Caco-2 (cell line): ENCODE data around the gene GALNT18. TPM values are rescaled to one million over a fixed set of nuclear protein-coding genes. Genes with fewer than 3 reads are reported as not detected.

Experiments
- BruUV-seq: library from RNA; stranded (reverse); fragments of 400-500 nt; replicated peaks from 2 replicates; lab custom pipeline; 2021; lab: Mats Ljungman, UMichigan
- CTCF ChIA-PET: fragments of 300-600 bp; sonication (Branson Sonifier 250); formaldehyde crosslinking; loops from one replicate; lab custom pipeline; 2022; ENCODE audit warnings: antibody characterized with exemption; lab: Charles Lee
- POLR2A ChIA-PET: fragments of 300-600 bp; sonication (Branson Sonifier 250); formaldehyde crosslinking; loops from one replicate; lab custom pipeline; 2022; ENCODE audit warnings: antibody characterized with exemption; lab: Charles Lee
- DNase-seq, 2 experiments: peaks; one replicate each; pipeline versions ENCODE4 v3.0.0 to v3.0.0-alpha.2; 2020 to 2022
- H3K27me3 ChIP-seq: replicated peaks from 2 replicates; pipeline ENCODE4 v1.6.0; 2011; ENCODE audit warnings: low read length; ENCODE audit not compliant: control insufficient read depth, insufficient read depth
- H3K36me3 ChIP-seq: 2 replicates; pipeline ENCODE4 v1.5.1; 2011; ENCODE audit warnings: low read length; ENCODE audit not compliant: control insufficient read depth, insufficient read depth
- H3K4me1 ChIP-seq: fragments of 250-450 bp; sonication (Bioruptor Pico); 2 replicates; pipeline ENCODE4 v1.5.1; 2020; ENCODE audit warnings: mild to moderate bottlenecking
- H3K4me3 ChIP-seq: 2 replicates; pipeline ENCODE4 v1.5.1; 2011; ENCODE audit warnings: low read depth, mild to moderate bottlenecking, control low read depth, low read length
- H3K9me3 ChIP-seq: fragments of 250-450 bp; sonication (Bioruptor Pico); 2 replicates; pipeline ENCODE4 v1.5.1; 2020; ENCODE audit warnings: mild to moderate bottlenecking, moderate library complexity
- H3K27ac Mint-ChIP-seq: one replicate; pipeline ENCODE4 v1.8.0; 2022; ENCODE audit warnings: mixed read lengths; ENCODE audit not compliant: unreplicated experiment
- H3K27me3 Mint-ChIP-seq: one replicate; pipeline ENCODE4 v1.8.0; 2022; ENCODE audit warnings: mixed read lengths; ENCODE audit not compliant: insufficient read depth, unreplicated experiment
- H3K36me3 Mint-ChIP-seq: one replicate; pipeline ENCODE4 v1.8.0; 2022; ENCODE audit warnings: mild to moderate bottlenecking, mixed read lengths; ENCODE audit not compliant: insufficient read depth, unreplicated experiment
- H3K4me1 Mint-ChIP-seq: one replicate; pipeline ENCODE4 v1.8.0; 2022; ENCODE audit warnings: low read depth, mixed read lengths; ENCODE audit not compliant: unreplicated experiment
- H3K4me3 Mint-ChIP-seq: one replicate; pipeline ENCODE4 v1.8.0; 2022; ENCODE audit warnings: mild to moderate bottlenecking, moderate library complexity, mixed read lengths; ENCODE audit not compliant: unreplicated experiment
- H3K9me3 Mint-ChIP-seq: one replicate; pipeline ENCODE4 v1.8.0; 2022; ENCODE audit warnings: mixed read lengths; ENCODE audit not compliant: unreplicated experiment
- intact Hi-C: fragments of 100-400 bp; cut with micrococcal nuclease; formaldehyde crosslinking; loops from one replicate; pipeline ENCODE4 v1.10.0; 2022; ENCODE audit not compliant: unreplicated experiment
- total RNA-seq: library from RNA; stranded (reverse); gene quantifications from 2 replicates; pipeline ENCODE4 v1.2.3, GENCODE V29; 2022
- TF ChIP-seq, protein P1 (sequence below), 2 experiments: fragments of 200-600 bp in 1 of 2; IDR thresholded peaks; 1 replicate in 1 of 2; 2 replicates in 1 of 2; pipeline versions ENCODE4 v1.5.1 to v1.8.0; 2011 to 2022; ENCODE audit warnings: antibody characterized with exemption in 1 of 2, control low read depth in 1 of 2, inconsistent platforms in 1 of 2, low read depth in 1 of 2, low read length in 1 of 2, mild to moderate bottlenecking in 1 of 2, moderate library complexity in 1 of 2; ENCODE audit not compliant: insufficient read depth in 1 of 2, severe bottlenecking in 1 of 2, unreplicated experiment in 1 of 2

GALNT18 gene
- total RNA-seq, 1 experiment from 2014 or later = 0.43 TPM

DNA sequence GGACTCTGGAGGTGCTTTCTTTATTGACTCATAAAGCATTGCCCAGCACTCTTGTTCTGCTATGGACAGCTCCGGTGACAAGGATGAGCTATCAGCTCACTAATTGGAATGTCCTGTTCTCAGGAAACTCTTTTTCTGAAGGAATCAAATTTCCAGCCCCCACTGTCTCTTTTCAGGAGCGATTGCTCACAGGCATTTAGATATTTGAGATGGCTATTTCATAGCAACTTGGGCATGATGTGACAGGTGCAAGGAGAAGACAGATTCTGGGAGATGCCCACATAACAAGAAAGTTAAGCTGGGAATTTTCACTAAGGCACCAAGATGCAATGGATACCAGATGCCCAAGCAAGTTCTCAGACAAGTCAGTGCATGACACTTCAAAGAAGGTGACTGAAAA, 145.3 kb downstream of the GALNT18 start:
- POLR2A ChIA-PET = no interaction called here
- no peaks in the 10 kb centered on the region for H3K36me3 ChIP-seq
- CTCF ChIA-PET = no interaction called here
- Mint-ChIP-seq H3K9me3 (no peaks in the 10 kb centered on the region), H3K27ac (no peak overlapping the region), H3K4me3 (no peak overlapping the region), H3K4me1 (no peaks in the 10 kb centered on the region), H3K27me3 (peaks cover 11% of the 10 kb centered on the region), H3K36me3 (no peaks in the 10 kb centered on the region)
- no peaks in the 10 kb centered on the region for H3K9me3 ChIP-seq
- intact Hi-C loops = no loop called here
- H3K4me3 ChIP-seq = no peak overlapping the region
- H3K27me3 ChIP-seq = peaks cover 2% of the 10 kb centered on the region
- no TSS peak for BruUV-seq
- H3K4me1 ChIP-seq = no peaks in the 10 kb centered on the region
- TF ChIP-seq, protein P1, sequence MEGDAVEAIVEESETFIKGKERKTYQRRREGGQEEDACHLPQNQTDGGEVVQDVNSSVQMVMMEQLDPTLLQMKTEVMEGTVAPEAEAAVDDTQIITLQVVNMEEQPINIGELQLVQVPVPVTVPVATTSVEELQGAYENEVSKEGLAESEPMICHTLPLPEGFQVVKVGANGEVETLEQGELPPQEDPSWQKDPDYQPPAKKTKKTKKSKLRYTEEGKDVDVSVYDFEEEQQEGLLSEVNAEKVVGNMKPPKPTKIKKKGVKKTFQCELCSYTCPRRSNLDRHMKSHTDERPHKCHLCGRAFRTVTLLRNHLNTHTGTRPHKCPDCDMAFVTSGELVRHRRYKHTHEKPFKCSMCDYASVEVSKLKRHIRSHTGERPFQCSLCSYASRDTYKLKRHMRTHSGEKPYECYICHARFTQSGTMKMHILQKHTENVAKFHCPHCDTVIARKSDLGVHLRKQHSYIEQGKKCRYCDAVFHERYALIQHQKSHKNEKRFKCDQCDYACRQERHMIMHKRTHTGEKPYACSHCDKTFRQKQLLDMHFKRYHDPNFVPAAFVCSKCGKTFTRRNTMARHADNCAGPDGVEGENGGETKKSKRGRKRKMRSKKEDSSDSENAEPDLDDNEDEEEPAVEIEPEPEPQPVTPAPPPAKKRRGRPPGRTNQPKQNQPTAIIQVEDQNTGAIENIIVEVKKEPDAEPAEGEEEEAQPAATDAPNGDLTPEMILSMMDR (IDR thresholded peaks at IDR 0.05; ENCODE audit: insufficient read depth in 1 of 2, low read depth in 1 of 2, low read length in 1 of 2, severe bottlenecking in 1 of 2, unreplicated experiment in 1 of 2) = no peak
- DNase-seq = no peak

DNA sequence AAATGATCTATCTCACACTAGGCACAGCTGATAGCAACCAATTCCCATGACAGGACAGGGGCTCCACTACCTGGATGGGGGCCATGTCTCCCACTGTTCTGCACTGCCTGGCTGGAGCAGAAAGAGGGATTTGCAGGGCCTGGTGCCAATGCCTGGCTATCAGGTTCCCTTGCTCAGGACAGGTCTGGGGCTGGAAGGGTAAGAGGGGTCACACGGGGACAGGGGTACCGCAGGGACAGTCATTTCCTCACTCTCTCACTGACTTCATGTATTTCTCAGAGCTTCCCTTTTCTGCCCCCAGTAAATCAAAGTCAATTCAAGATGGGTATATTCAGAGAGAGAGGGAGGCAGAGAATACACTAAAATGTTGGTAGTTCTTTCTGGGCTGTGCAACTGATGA, 149.7 kb downstream of the GALNT18 start:
- no peaks in the 10 kb centered on the region for H3K4me1 Mint-ChIP-seq
- H3K4me3 Mint-ChIP-seq = no peak overlapping the region
- ChIA-PET CTCF (no interaction called here), POLR2A (no interaction called here)
- no peaks in the 10 kb centered on the region for H3K36me3 ChIP-seq
- no peaks in the 10 kb centered on the region for H3K36me3 Mint-ChIP-seq
- H3K27me3 ChIP-seq = peaks cover 2% of the 10 kb centered on the region; the same call in 1 of the 2 replicates
- BruUV-seq = no TSS peak
- DNase-seq = no peak
- H3K4me1 ChIP-seq = no peaks in the 10 kb centered on the region
- H3K4me3 ChIP-seq = no peak overlapping the region
- H3K27me3 Mint-ChIP-seq = peaks cover 7% of the 10 kb centered on the region
- TF ChIP-seq, protein P1 (IDR thresholded peaks at IDR 0.05; ENCODE audit: insufficient read depth in 1 of 2, low read depth in 1 of 2, low read length in 1 of 2, severe bottlenecking in 1 of 2, unreplicated experiment in 1 of 2) = no peak
- H3K9me3 ChIP-seq = no peaks in the 10 kb centered on the region
- H3K9me3 Mint-ChIP-seq = no peaks in the 10 kb centered on the region
- H3K27ac Mint-ChIP-seq = no peak overlapping the region
- intact Hi-C loops = no loop called here

DNA sequence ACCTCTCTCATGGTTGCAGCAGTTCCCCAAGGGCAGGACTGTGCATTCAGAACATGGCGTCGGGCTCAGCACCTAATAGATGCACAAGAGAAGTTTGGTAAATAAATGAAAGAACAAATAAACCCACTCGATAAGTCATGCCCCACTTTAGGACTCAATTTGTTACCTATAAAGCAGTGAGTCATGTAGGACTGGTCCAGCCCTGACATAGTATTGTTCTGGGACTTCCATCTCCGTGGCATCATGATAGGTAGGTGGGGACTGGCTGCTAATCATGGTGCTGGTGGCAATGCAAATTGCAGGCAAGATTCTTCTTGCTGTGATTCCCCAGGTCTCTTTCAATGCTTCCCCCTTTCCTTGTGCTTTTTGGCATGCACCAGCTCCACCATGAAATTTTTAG, 150.6 kb downstream of the GALNT18 start:
- Mint-ChIP-seq H3K9me3 (no peaks in the 10 kb centered on the region), H3K27me3 (peaks cover 9% of the 10 kb centered on the region), H3K36me3 (no peaks in the 10 kb centered on the region), H3K27ac (no peak overlapping the region), H3K4me1 (no peaks in the 10 kb centered on the region), H3K4me3 (no peak overlapping the region)
- H3K4me3 ChIP-seq = no peak overlapping the region
- no peak for DNase-seq
- no peaks in the 10 kb centered on the region for H3K9me3 ChIP-seq
- CTCF ChIA-PET = no interaction called here
- H3K4me1 ChIP-seq = no peaks in the 10 kb centered on the region
- H3K27me3 ChIP-seq = peaks cover 2% of the 10 kb centered on the region; the same call in 1 of the 2 replicates
- intact Hi-C loops = no loop called here
- no peaks in the 10 kb centered on the region for H3K36me3 ChIP-seq
- POLR2A ChIA-PET = no interaction called here
- TF ChIP-seq, protein P1 (IDR thresholded peaks at IDR 0.05; ENCODE audit: insufficient read depth in 1 of 2, low read depth in 1 of 2, low read length in 1 of 2, severe bottlenecking in 1 of 2, unreplicated experiment in 1 of 2) = no peak
- no TSS peak for BruUV-seq
